Gastroesophageal sphincter (tissue), 4 donors: ENCODE data around the gene SLC2A11. TPM values are rescaled to one million over a fixed set of nuclear protein-coding genes. Genes with fewer than 3 reads are reported as not detected.

Experiments
- ATAC-seq: fragments of 150-250 bp; one replicate; pipeline ENCODE4 v1.9.1; 2016; ENCODE audit warnings: mild to moderate bottlenecking, moderate library complexity
- H3K27ac ChIP-seq, 4 donors: fragments of 200-600 bp; sonication (generic) in 3 of 4; 1 replicate in 3 of 4; 2 replicates in 1 of 4; pipeline ENCODE4 v1.5.1; 2016 to 2019
- H3K27me3 ChIP-seq: fragments of 200-600 bp; sonication (generic); one replicate; pipeline ENCODE4 v1.5.1; 2019
- H3K36me3 ChIP-seq, 2 donors: fragments of 200-600 bp; sonication (generic); one replicate each; pipeline ENCODE4 v1.5.1; 2019; ENCODE audit warnings: control low read depth in 1 of 2
- H3K4me1 ChIP-seq, 3 donors: fragments of 200-600 bp; sonication (generic); 1 replicate in 2 of 3; 2 replicates in 1 of 3; pipeline ENCODE4 v1.5.1; 2016 to 2019; ENCODE audit warnings: control low read depth in 2 of 3
- H3K4me3 ChIP-seq, 2 donors: fragments of 200-600 bp; sonication (generic); one replicate each; pipeline ENCODE4 v1.5.1; 2019; ENCODE audit warnings: mild to moderate bottlenecking in 1 of 2, moderate library complexity in 1 of 2
- H3K9me3 ChIP-seq, 3 donors: fragments of 200-600 bp; sonication (generic); one replicate each; pipeline ENCODE4 v1.5.1; 2017 to 2019; ENCODE audit warnings: control low read depth in 2 of 3
- EP300 ChIP-seq: sonication (generic); formaldehyde crosslinking; IDR thresholded peaks from one replicate; pipeline ENCODE4 v1.6.1; 2017; ENCODE audit warnings: antibody characterized with exemption, mild to moderate bottlenecking
- POLR2A ChIP-seq, 2 donors: fragments of 450-650 bp; IDR thresholded peaks; one replicate each; pipeline ENCODE4 v1.6.1; 2017; ENCODE audit warnings: antibody characterized with exemption in 2 of 2, mild to moderate bottlenecking in 2 of 2, moderate library complexity in 1 of 2
- POLR2AphosphoS5 ChIP-seq: sonication (generic); formaldehyde crosslinking; IDR thresholded peaks from one replicate; pipeline ENCODE4 v1.6.1; 2017; ENCODE audit warnings: antibody characterized with exemption
- WGBS, 2 donors: methylation state at CpG; one replicate each; pipeline ENCODE4 v1.1.5; 2018; ENCODE audit warnings: low coverage in 1 of 2; 5-methylcytosine and 5-hydroxymethylcytosine counted together
- total RNA-seq, 4 donors: library from RNA; depleted of rRNA; stranded (reverse); fragments of >200 nt; gene quantifications; one replicate each; pipeline ENCODE4 v1.1.0, GENCODE V29; 2016
- TF ChIP-seq, protein P1 (sequence below), 4 experiments: fragments of 200-600 bp in 2 of 4; fragments of 450-650 bp in 2 of 4; sonication (generic) in 1 of 4; IDR thresholded peaks; one replicate each; pipeline ENCODE4 v1.5.1; 2017 to 2019; ENCODE audit warnings: antibody characterized with exemption in 4 of 4, mild to moderate bottlenecking in 2 of 4, moderate library complexity in 2 of 4

Gene SLC2A11
- total RNA-seq, 4 donors from 2014 or later: 7.3 to 39.8 (median 18.8) TPM

DNA sequence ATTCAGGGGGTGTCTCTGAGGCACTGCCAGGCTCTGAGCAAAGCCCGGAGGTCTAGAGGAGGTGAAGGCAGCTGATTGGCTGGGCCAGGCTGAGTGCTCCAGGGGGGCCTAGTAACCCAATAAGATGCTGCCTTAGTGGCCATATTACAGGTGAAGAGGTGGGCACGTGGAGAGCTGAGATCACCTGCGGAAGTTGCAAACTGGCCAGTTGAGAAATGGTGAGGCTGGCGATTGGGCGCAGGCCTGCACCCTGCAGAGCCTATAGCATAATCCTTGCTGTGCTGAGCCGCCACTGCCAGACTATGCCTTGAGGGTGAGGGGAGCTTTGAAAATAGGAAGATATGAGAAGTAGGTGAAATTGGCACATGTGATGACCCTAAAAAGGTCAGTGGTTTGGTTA is 40.5 kb upstream of the SLC2A11 start:
- Histone ChIP-seq H3K4me1 (no peaks in the 10 kb centered on the region), H3K4me3 (no peak overlapping the region), H3K36me3 (peaks cover 0 to 92% of the 10 kb centered on the region in 2 donors), H3K27me3 (no peaks in the 10 kb centered on the region), H3K9me3 (no peaks in the 10 kb centered on the region), H3K27ac (no peak overlapping the region)
- whole genome bisulfite sequencing, 2 donors: 89 to 96% methylated on average over 5 of the region's 6 CpGs
- no peak for ATAC-seq
- TF ChIP-seq EP300 (no peak), POLR2A (IDR thresholded peaks at IDR 0.05) (no peak), POLR2AphosphoS5 (no peak)
- TF ChIP-seq, protein P1, sequence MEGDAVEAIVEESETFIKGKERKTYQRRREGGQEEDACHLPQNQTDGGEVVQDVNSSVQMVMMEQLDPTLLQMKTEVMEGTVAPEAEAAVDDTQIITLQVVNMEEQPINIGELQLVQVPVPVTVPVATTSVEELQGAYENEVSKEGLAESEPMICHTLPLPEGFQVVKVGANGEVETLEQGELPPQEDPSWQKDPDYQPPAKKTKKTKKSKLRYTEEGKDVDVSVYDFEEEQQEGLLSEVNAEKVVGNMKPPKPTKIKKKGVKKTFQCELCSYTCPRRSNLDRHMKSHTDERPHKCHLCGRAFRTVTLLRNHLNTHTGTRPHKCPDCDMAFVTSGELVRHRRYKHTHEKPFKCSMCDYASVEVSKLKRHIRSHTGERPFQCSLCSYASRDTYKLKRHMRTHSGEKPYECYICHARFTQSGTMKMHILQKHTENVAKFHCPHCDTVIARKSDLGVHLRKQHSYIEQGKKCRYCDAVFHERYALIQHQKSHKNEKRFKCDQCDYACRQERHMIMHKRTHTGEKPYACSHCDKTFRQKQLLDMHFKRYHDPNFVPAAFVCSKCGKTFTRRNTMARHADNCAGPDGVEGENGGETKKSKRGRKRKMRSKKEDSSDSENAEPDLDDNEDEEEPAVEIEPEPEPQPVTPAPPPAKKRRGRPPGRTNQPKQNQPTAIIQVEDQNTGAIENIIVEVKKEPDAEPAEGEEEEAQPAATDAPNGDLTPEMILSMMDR (IDR thresholded peaks at IDR 0.05): no peak

DNA sequence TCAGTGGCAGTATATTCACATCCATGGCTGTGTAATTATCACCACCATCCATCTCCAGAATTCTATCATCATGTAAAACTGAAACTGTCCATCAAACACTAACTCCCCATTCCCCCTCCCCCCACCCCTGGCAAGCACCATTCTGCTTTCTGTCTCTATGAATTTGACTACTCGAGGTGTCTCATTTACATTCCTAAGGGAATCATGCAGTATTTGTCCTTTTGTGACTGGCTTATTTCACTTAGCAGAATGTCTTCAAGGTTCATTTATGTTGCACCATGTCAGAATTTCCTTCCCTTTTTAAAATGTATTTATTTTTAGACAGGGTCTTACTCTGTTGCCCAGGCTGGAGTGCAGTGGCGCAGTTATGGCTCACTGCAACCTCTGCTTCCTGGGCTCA is 39.1 kb upstream of the SLC2A11 start:
- H3K36me3 ChIP-seq: peaks cover 0 to 96% of the 10 kb centered on the region in 2 donors
- H3K27ac ChIP-seq: no peak overlapping the region
- H3K9me3 ChIP-seq: no peaks in the 10 kb centered on the region
- no peak for ATAC-seq
- 80 to 86% methylated on average over 1 to 2 of the region's 2 CpGs for WGBS, 2 donors
- no peak overlapping the region for H3K4me3 ChIP-seq
- no peaks in the 10 kb centered on the region for H3K4me1 ChIP-seq
- no peaks in the 10 kb centered on the region for H3K27me3 ChIP-seq
- TF ChIP-seq, protein P1 (IDR thresholded peaks at IDR 0.05): no peak
- no peak for TF ChIP-seq EP300
- no peak for TF ChIP-seq POLR2AphosphoS5
- no peak for TF ChIP-seq POLR2A (IDR thresholded peaks at IDR 0.05)

DNA sequence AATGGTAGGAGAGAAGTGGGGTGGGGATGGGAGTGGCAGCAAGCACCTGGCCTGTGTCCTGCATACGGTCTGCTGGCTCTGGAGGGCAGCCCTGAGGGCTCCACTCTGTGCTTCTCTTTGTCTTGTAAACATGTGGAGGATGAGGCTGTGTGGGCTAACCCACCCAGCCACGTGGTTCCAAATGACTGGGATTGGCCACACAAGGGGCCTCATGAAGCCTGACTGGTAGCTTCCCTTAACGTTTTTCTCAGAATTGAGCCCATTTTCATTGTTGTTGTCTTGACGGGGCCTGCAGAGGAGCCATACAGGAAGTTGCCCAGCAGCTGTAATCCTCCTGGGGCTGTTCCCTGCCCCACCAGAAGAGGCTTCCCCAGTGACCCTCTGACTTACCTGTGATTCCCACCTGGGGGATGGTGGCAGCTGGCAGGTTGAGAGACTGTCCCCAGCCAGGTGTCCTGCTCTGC is 36.9 kb upstream of the SLC2A11 start:
- TF ChIP-seq EP300 (no peak), POLR2AphosphoS5 (no peak), POLR2A (IDR thresholded peaks at IDR 0.05) (no peak)
- TF ChIP-seq, protein P1 (IDR thresholded peaks at IDR 0.05): no peak
- ATAC-seq: no peak
- 50 to 67% methylated on average over 1 to 2 of the region's 4 CpGs for WGBS, 2 donors
- H3K27me3 ChIP-seq: no peaks in the 10 kb centered on the region
- no peak overlapping the region for H3K4me3 ChIP-seq
- no peaks in the 10 kb centered on the region for H3K9me3 ChIP-seq
- H3K27ac ChIP-seq: no peak overlapping the region
- peaks cover 0 to 99% of the 10 kb centered on the region in 2 donors for H3K36me3 ChIP-seq
- no peaks in the 10 kb centered on the region for H3K4me1 ChIP-seq

DNA sequence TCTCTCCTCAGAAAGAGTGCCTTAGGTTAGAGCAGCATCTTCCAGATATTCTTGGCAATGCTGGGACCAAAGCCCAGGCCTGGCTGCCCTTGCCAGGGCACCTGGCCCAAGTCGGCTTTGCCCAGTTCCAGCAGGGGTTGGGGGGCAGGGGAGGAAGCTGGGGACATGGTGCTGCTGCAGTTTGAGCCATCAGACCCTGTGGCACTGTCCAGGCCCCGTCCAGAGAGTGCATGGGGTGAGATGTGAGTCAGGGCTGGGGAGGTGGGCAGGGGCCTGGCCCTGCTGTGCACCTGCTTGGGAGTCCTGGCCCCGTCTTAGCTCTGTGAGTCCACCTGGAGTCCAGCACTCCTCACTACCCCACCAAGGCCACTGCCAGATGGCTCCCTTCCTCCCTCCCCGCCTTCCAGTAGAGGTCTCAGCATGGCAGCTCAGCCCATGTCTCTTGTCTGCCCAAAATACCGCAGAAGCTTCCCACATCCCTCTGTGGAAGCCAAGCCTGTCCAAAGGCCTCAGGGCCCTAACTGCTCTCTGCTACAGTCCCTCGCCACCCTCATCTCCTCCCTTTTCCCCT is 35.5 kb upstream of the SLC2A11 start:
- Histone ChIP-seq H3K36me3 (peaks cover 0 to 99% of the 10 kb centered on the region in 2 donors), H3K4me1 (no peaks in the 10 kb centered on the region), H3K27ac (no peak overlapping the region), H3K27me3 (no peaks in the 10 kb centered on the region), H3K4me3 (no peak overlapping the region), H3K9me3 (no peaks in the 10 kb centered on the region)
- no peak for ATAC-seq
- TF ChIP-seq POLR2A (IDR thresholded peaks at IDR 0.05) (no peak), EP300 (no peak), POLR2AphosphoS5 (no peak)
- TF ChIP-seq, protein P1 (IDR thresholded peaks at IDR 0.05): no peak
- 75% methylated on average over 4 of the region's 6 CpGs; no CpG with 5 or more reads in 1 of the 2 donors for WGBS, 2 donors

DNA sequence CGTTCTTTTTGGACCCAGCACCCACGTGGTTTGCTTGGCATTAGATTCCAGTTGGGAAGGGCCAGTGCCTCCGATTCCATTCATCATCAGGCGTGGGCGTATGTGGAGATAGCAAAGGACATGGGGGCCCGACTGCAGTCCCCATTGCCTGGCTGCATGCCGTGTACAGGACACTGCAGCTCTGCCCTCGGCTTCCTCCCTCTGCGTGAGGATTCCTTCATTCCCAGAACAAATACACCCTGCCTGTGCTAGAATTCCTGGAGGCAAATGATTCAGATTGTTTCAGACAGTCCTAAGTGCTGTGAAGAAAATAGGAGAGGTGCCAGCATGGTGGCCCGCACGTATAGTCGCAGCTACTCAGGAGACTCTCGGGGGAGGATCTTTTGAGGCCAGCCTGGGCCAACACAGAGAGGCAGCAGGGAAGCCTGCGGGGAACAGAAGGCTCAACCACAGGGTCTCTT is 34.3 kb upstream of the SLC2A11 start:
- H3K4me3 ChIP-seq: no peak overlapping the region
- H3K27me3 ChIP-seq: no peaks in the 10 kb centered on the region
- H3K9me3 ChIP-seq: no peaks in the 10 kb centered on the region
- H3K36me3 ChIP-seq: peaks cover 0 to 99% of the 10 kb centered on the region in 2 donors
- 51 to 100% methylated on average over 1 to 8 of the region's 14 CpGs for WGBS, 2 donors
- TF ChIP-seq EP300 (no peak), POLR2A (IDR thresholded peaks at IDR 0.05) (no peak), POLR2AphosphoS5 (no peak)
- TF ChIP-seq, protein P1 (IDR thresholded peaks at IDR 0.05): no peak
- H3K27ac ChIP-seq: no peak overlapping the region
- no peaks in the 10 kb centered on the region for H3K4me1 ChIP-seq
- no peak for ATAC-seq
